Heart left ventricle (tissue), 13 donors: ENCODE measurements around the gene CHRM2.

ENCODE experiments used
- CTCF ChIP-seq, 12 donors: fragments of 200-600 bp; sonication (generic) in 4 of 12; IDR thresholded peaks; one replicate each; pipeline versions ENCODE4 v1.5.0 to v1.8.0; 2018 to 2022; ENCODE audit warnings: antibody characterized with exemption in 12 of 12, mild to moderate bottlenecking in 5 of 12
- POLR2A ChIP-seq, 2 donors: fragments of 450-650 bp; IDR thresholded peaks; one replicate each; pipeline ENCODE4 v1.6.1; 2017; ENCODE audit warnings: antibody characterized with exemption in 2 of 2, mild to moderate bottlenecking in 2 of 2, moderate library complexity in 2 of 2
- donor health status: ischemic (EF 13 %, LVEDD 7.1; RV severe dilation, severe dysfunction).
- donor health status: DM: no; HTN: yes; CAD: no.
- donor health status: DM: no; HTN: no; CAD: no.
- donor health status: ischemic (EF 25% LVEDD 6.9; RV normal size, moderate dysfunction).
- donor health status: ischemic (EF 25% LVEDD 5.7; RV mildly dilated, moderate dysfunction).
- donor health status: ischemic (EF 35%, LVEDD 5.7; RV mildly dilated, moderate dysfunction).
- donor health status: nonischemic (EF 11% LVEDD 7.7; RV severe dilation, severe dysfunction).
- donor health status: DM: yes; HTN: yes; CAD: no.
- donor health status: PGD.
- donor health status: ischemic (EF 29% LVEDD 5.4; RV normal size, mild dysfunction).
- donor health status: nonischemic (EF 23%, LVEDD 6.1; RV moderate dilation, normal function).

GRCh38 chr7:137015015-137015414 lies 146.6 kb downstream of the CHRM2 start:
- TF ChIP-seq CTCF (IDR thresholded peaks at IDR 0.05) (no peak), POLR2A (IDR thresholded peaks at IDR 0.05) (no peak)
